ENCODE data around the gene EZR. TPM values are rescaled to one million over a fixed set of nuclear protein-coding genes. Genes with fewer than 3 reads are reported as not detected.

The EZR gene
- total RNA-seq, 1 experiment from 2014 or later: 375 TPM

DNA sequence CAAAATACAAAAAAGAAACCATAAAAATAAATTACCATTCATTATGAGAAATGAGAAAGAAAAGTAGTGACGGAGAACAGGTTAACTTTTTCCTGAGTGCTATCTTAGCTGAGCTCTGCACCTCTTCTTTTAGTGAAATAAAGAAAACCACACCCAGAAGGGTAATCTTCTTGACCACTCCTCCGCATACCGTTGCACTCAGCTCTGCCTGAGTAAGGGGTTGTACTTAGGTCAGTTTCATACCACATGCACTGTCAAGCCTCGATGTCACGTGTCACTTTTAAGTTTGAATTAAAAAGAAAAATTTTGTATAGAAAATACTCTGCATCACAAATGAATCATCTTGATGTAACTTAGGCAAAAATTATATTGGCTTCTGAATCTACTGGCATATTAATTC, 2.8 kb downstream of the EZR start:
- no peak overlapping the region for H4K8ac ChIP-seq (replicated peaks; ENCODE audit: insufficient read length, low read depth, low read length)
- H3K9me3 Mint-ChIP-seq: peaks cover 9 to 12% of the 10 kb centered on the region in 2 experiments

More for the DNA sequence above, 2.8 kb downstream of the EZR start:
- no peak overlapping the region for H2BK120ac ChIP-seq (ENCODE audit: low read depth, low read length, poor library complexity, severe bottlenecking)
- TF ChIP-seq, protein P1, sequence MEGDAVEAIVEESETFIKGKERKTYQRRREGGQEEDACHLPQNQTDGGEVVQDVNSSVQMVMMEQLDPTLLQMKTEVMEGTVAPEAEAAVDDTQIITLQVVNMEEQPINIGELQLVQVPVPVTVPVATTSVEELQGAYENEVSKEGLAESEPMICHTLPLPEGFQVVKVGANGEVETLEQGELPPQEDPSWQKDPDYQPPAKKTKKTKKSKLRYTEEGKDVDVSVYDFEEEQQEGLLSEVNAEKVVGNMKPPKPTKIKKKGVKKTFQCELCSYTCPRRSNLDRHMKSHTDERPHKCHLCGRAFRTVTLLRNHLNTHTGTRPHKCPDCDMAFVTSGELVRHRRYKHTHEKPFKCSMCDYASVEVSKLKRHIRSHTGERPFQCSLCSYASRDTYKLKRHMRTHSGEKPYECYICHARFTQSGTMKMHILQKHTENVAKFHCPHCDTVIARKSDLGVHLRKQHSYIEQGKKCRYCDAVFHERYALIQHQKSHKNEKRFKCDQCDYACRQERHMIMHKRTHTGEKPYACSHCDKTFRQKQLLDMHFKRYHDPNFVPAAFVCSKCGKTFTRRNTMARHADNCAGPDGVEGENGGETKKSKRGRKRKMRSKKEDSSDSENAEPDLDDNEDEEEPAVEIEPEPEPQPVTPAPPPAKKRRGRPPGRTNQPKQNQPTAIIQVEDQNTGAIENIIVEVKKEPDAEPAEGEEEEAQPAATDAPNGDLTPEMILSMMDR (conservative IDR thresholded peaks at IDR 0.05): no peak
- Mint-ChIP-seq H3K27ac (no peak overlapping the region; a peak in 1 of 7 replicates), H3K36me3 (ENCODE audit: insufficient read depth in 1 of 3, low read depth in 3 of 3) (peaks cover 43 to 69% (median 66%) of the 10 kb centered on the region in 3 experiments), H3K27me3 (ENCODE audit: low read depth) (peaks cover 8% of the 10 kb centered on the region), H3K4me1 (peaks cover 54 to 56% of the 10 kb centered on the region in 2 experiments), H3K4me3 (peak overlapping the region; percentile 99)
- H3K27ac ChIP-seq (ENCODE audit: insufficient read length, low read depth, low read length): no peak overlapping the region
- no peak overlapping the region for H2BK20ac ChIP-seq (ENCODE audit: low read depth, low read length, poor library complexity, severe bottlenecking)
- H3K23ac ChIP-seq (ENCODE audit: insufficient read length, low read depth, low read length): no peak overlapping the region
- no peaks in the 10 kb centered on the region for H3K9me3 ChIP-seq (ENCODE audit: control insufficient read depth, low read depth, low read length)
- H3K27me3 ChIP-seq (ENCODE audit: insufficient read depth, low read length): no peaks in the 10 kb centered on the region; the same call in 1 of the 2 replicates
- no peak overlapping the region for H3T11ph ChIP-seq (ENCODE audit: low read length)
- peaks cover 62% of the 10 kb centered on the region for H3K79me2 ChIP-seq (ENCODE audit: insufficient read depth, low read length)
- no peak for DNase-seq
- WGBS (ENCODE audit: extremely low coverage, insufficient read length, low lambda C conversion rate): no CpG with 5 or more reads among the region's 5 CpGs
- no peak overlapping the region for H2BK15ac ChIP-seq (ENCODE audit: low read depth, low read length)
- H4K20me1 ChIP-seq (ENCODE audit: control insufficient read depth, insufficient read depth, insufficient read length): no peaks in the 10 kb centered on the region
- no peak overlapping the region for H3K56ac ChIP-seq (ENCODE audit: insufficient read length, low read depth, low read length)
- H3K23me2 ChIP-seq (ENCODE audit: insufficient read length, low read depth, low read length, poor library complexity, severe bottlenecking): peaks cover 7% of the 10 kb centered on the region
- peaks cover 4% of the 10 kb centered on the region for H3K79me1 ChIP-seq (ENCODE audit: insufficient read depth, low read depth, low read length, poor library complexity, severe bottlenecking)
- H3K18ac ChIP-seq (ENCODE audit: insufficient read length, low read depth, low read length): no peak overlapping the region
- H3K4me1 ChIP-seq (ENCODE audit: insufficient read depth, low read length): peaks cover 15% of the 10 kb centered on the region
- no peak overlapping the region for H2AK5ac ChIP-seq (ENCODE audit: insufficient read length, low read length)
- H3K14ac ChIP-seq (ENCODE audit: insufficient read depth, low read length): no peak overlapping the region
- H2BK12ac ChIP-seq (ENCODE audit: insufficient read length, low read depth, low read length): no peak overlapping the region
- H3K4ac ChIP-seq (ENCODE audit: low read depth, low read length): no peak overlapping the region
- no peak overlapping the region for H4K5ac ChIP-seq (ENCODE audit: insufficient read length, low read depth, low read length)
- no peak overlapping the region for H2BK5ac ChIP-seq (ENCODE audit: insufficient read length, low read length)
- H3K9ac ChIP-seq (ENCODE audit: extremely low read depth, insufficient read length, low read length): no peak overlapping the region
- H4K91ac ChIP-seq (ENCODE audit: insufficient read length, low read depth, low read length): no peak overlapping the region
- H3K4me2 ChIP-seq (ENCODE audit: insufficient read depth, insufficient read length, low read length): peak overlapping the region; percentile 92
- H2AFZ ChIP-seq (ENCODE audit: low read length): no peak overlapping the region
